GM18861 (cell line): ENCODE data around the gene ANGPT4.
"Not testable (repeated sequence)": the region's sequence is repeated elsewhere in the genome, so short reads cannot be mapped to it uniquely, and the experiment has no call there.

Experiments used
- ATAC-seq: cut with Tn5 transposase; IDR thresholded peaks from one replicate; pipeline ENCODE4 v1.9.1; 2021; ENCODE audit not compliant: unreplicated experiment

Gene ANGPT4

GRCh38 chr20:906703-907270, 9.3 kb downstream of the ANGPT4 start:
- ATAC-seq, result no peak

- no peak for ATAC-seq
Observed at GRCh38 chr20:906001-906520, 10.1 kb downstream of the ANGPT4 start.

GRCh38 chr20:905396-905961, 10.7 kb downstream of the ANGPT4 start:
- ATAC-seq, result no peak

GRCh38 chr20:904039-904545, 12.0 kb downstream of the ANGPT4 start:
- no peak for ATAC-seq

- ATAC-seq, result not testable (repeated sequence)
Observed at GRCh38 chr20:897436-897835, 18.7 kb downstream of the ANGPT4 start.

- no peak for ATAC-seq
Observed at GRCh38 chr20:896501-897025, 19.6 kb downstream of the ANGPT4 start.

GRCh38 chr20:892371-892770, 23.8 kb downstream of the ANGPT4 start:
- not testable (repeated sequence) for ATAC-seq

GRCh38 chr20:891706-892080, 24.4 kb downstream of the ANGPT4 start:
- no peak for ATAC-seq

GRCh38 chr20:891058-891705, 25.0 kb downstream of the ANGPT4 start:
- ATAC-seq, result no peak

GRCh38 chr20:890666-891057, 25.5 kb downstream of the ANGPT4 start:
- ATAC-seq, result no peak

GRCh38 chr20:889932-890463, 26.1 kb downstream of the ANGPT4 start:
- ATAC-seq, result no peak

GRCh38 chr20:889106-889505, 27.0 kb downstream of the ANGPT4 start:
- no peak for ATAC-seq

- no peak for ATAC-seq
Observed at GRCh38 chr20:888057-888456, 28.1 kb downstream of the ANGPT4 start.

- ATAC-seq, result no peak
Observed at GRCh38 chr20:887137-887536, 29.0 kb downstream of the ANGPT4 start.

- ATAC-seq, result no peak
Observed at GRCh38 chr20:884983-885952, 30.9 kb downstream of the ANGPT4 start.

- no peak for ATAC-seq
Observed at GRCh38 chr20:881783-882144, 34.4 kb downstream of the ANGPT4 start.

GRCh38 chr20:881051-881782, 34.9 kb downstream of the ANGPT4 start:
- no peak for ATAC-seq

- ATAC-seq, result no peak
Observed at GRCh38 chr20:879626-880025, 36.5 kb downstream of the ANGPT4 start.

- ATAC-seq, result no peak
Observed at GRCh38 chr20:878511-879307, 37.4 kb downstream of the ANGPT4 start.
